Stimulated activated CD4-positive, alpha-beta T cell treated with anti-CD3 and anti-CD28 coated beads, TNF-alpha, amount 100 ng/mL, for 4 hours (primary cell): ENCODE results near the gene MAGI3.

ENCODE experiments used
- DNase-seq, 3 experiments: peaks; one replicate each; pipeline ENCODE4 v3.0.0-alpha.2; 2020; ENCODE audit warnings: low read depth in 3 of 3

The MAGI3 gene

GRCh38 chr1:113653741-113654140 lies 263.4 kb downstream of the MAGI3 start:
- no peak for DNase-seq

- no peak for DNase-seq
These were observed 264.6 kb downstream of the MAGI3 start for GRCh38 chr1:113654883-113655282.

- DNase-seq = no peak
These were observed 266.8 kb downstream of the MAGI3 start for GRCh38 chr1:113657126-113657525.

GRCh38 chr1:113657556-113658063 lies 267.3 kb downstream of the MAGI3 start:
- DNase-seq = no peak

- DNase-seq = no peak
These were observed 268.7 kb downstream of the MAGI3 start for GRCh38 chr1:113659035-113659434.

- DNase-seq = no peak
These were observed 269.2 kb downstream of the MAGI3 start for GRCh38 chr1:113659556-113659955.

- DNase-seq = no peak
These were observed 269.8 kb downstream of the MAGI3 start for GRCh38 chr1:113660088-113660487.

GRCh38 chr1:113662101-113662500 lies 271.8 kb downstream of the MAGI3 start:
- no peak for DNase-seq

GRCh38 chr1:113663165-113663951 lies 273.0 kb downstream of the MAGI3 start:
- DNase-seq = no peak

- no peak for DNase-seq
These were observed 274.8 kb downstream of the MAGI3 start for GRCh38 chr1:113665071-113665470.

GRCh38 chr1:113666126-113666525 lies 275.8 kb downstream of the MAGI3 start:
- DNase-seq = no peak

GRCh38 chr1:113669988-113670387 lies 279.7 kb downstream of the MAGI3 start:
- DNase-seq = no peak

GRCh38 chr1:113670650-113671049 lies 280.3 kb downstream of the MAGI3 start:
- no peak for DNase-seq

- no peak for DNase-seq
These were observed 282.2 kb downstream of the MAGI3 start for GRCh38 chr1:113672491-113672890.

GRCh38 chr1:113674591-113674990 lies 284.3 kb downstream of the MAGI3 start:
- DNase-seq = no peak

- no peak for DNase-seq
These were observed 285.0 kb downstream of the MAGI3 start for GRCh38 chr1:113675302-113675701.

- DNase-seq = no peak
These were observed 286.2 kb downstream of the MAGI3 start for GRCh38 chr1:113676524-113676923.

GRCh38 chr1:113677250-113678158 lies 287.2 kb downstream of the MAGI3 start:
- DNase-seq = no peak

- no peak for DNase-seq
These were observed 287.8 kb downstream of the MAGI3 start for GRCh38 chr1:113678159-113678469.

GRCh38 chr1:113681596-113682337 lies 291.5 kb downstream of the MAGI3 start:
- DNase-seq = no peak

GRCh38 chr1:113683384-113684152 lies 293.3 kb downstream of the MAGI3 start:
- DNase-seq = no peak
